Osteoblast (primary cell): Measurements from ENCODE around the gene PLSCR1. TPM values are rescaled to one million over a fixed set of nuclear protein-coding genes. Genes with fewer than 3 reads are reported as not detected.
A peak's percentile ranks its signal among the peaks of the same experiment; 100 is the strongest.

Source experiments
- DNase-seq: peaks from one replicate; pipeline ENCODE4 v3.0.0; 2011; ENCODE audit warnings: low spot score, mixed read lengths; ENCODE audit not compliant: insufficient read length; ENCODE audit errors: missing footprints
- H2AFZ ChIP-seq: 2 replicates; pipeline ENCODE4 v1.6.0; 2011; ENCODE audit warnings: mild to moderate bottlenecking, low read length
- H3K27ac ChIP-seq: 2 replicates; pipeline ENCODE4 v1.5.1; 2011; ENCODE audit warnings: mild to moderate bottlenecking, low read depth, low read length, moderate library complexity
- H3K27me3 ChIP-seq: 2 replicates; pipeline ENCODE4 v1.6.0; 2012; ENCODE audit warnings: mild to moderate bottlenecking, control low read depth, inconsistent platforms, low read length, moderate library complexity; ENCODE audit not compliant: insufficient read depth
- H3K36me3 ChIP-seq: 2 replicates; pipeline ENCODE4 v1.5.1; 2011; ENCODE audit warnings: mild to moderate bottlenecking, low read length, control low read depth, moderate library complexity; ENCODE audit not compliant: insufficient read depth
- H3K4me1 ChIP-seq: 2 replicates; pipeline ENCODE4 v1.5.1; 2011; ENCODE audit warnings: mild to moderate bottlenecking, low read length, control low read depth, moderate library complexity; ENCODE audit not compliant: insufficient read depth
- H3K4me2 ChIP-seq: 2 replicates; pipeline ENCODE4 v1.6.0; 2011; ENCODE audit warnings: mild to moderate bottlenecking, low read length; ENCODE audit not compliant: insufficient read depth
- H3K4me3 ChIP-seq: fragments of 200-600 bp; sonication (generic); 3 replicates; pipeline ENCODE4 v1.5.1; 2012; ENCODE audit warnings: mild to moderate bottlenecking, low read length, inconsistent platforms; ENCODE audit not compliant: insufficient read depth
- H3K79me2 ChIP-seq: 2 replicates; pipeline ENCODE4 v1.6.0; 2012; ENCODE audit warnings: mild to moderate bottlenecking, low read length, control low read depth, inconsistent platforms; ENCODE audit not compliant: insufficient read depth
- H3K9me3 ChIP-seq: 2 replicates; pipeline ENCODE4 v1.5.1; 2011; ENCODE audit warnings: low read depth, low read length, control low read depth
- H4K20me1 ChIP-seq: 2 replicates; pipeline ENCODE4 v1.6.0; 2012; ENCODE audit warnings: mild to moderate bottlenecking, low read length, control low read depth; ENCODE audit not compliant: insufficient read depth
- total RNA-seq: library from RNA; depleted of rRNA; stranded (reverse); fragments of >200 nt; gene quantifications from 2 replicates; pipeline ENCODE4 v1.2.3, GENCODE V29; 2012
- TF ChIP-seq, protein P1 (sequence below): IDR thresholded peaks from 2 replicates; pipeline ENCODE4 v1.5.1; 2011; ENCODE audit warnings: mild to moderate bottlenecking, low read depth, low read length, moderate library complexity; ENCODE audit errors: extremely low read depth

The PLSCR1 gene
- total RNA-seq, 1 donor, result 35.1 TPM

DNA sequence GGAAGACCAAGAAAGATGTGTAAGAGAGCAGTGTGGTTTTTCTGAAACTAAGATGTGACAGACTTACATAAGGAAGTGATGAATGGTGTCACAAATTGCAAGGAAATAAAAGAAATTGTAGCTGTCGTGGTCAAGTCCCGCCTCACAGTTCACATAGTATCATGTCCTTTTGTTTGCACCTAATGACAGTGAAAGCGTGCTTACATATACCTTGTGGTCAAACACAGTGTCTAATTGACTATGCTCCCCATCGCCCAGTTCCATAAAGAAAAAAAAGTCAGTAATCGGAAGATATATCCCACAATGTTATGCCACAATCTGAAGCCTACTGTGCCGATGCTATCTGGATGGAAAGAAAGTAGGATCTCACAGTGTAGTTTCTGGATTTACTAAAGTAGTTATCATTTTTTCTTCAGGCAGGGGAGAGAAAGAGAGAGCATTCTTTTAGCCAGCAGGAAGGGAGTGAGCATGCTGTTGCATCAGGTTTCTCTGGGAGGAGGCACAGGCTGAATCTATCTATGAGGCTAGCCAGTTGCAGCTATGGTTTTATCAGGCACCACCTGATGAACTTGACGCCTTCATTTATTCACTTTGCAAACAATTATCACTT is 9.8 kb upstream of the PLSCR1 start:
- no peak overlapping the region for H3K4me3 ChIP-seq
- TF ChIP-seq, protein P1, sequence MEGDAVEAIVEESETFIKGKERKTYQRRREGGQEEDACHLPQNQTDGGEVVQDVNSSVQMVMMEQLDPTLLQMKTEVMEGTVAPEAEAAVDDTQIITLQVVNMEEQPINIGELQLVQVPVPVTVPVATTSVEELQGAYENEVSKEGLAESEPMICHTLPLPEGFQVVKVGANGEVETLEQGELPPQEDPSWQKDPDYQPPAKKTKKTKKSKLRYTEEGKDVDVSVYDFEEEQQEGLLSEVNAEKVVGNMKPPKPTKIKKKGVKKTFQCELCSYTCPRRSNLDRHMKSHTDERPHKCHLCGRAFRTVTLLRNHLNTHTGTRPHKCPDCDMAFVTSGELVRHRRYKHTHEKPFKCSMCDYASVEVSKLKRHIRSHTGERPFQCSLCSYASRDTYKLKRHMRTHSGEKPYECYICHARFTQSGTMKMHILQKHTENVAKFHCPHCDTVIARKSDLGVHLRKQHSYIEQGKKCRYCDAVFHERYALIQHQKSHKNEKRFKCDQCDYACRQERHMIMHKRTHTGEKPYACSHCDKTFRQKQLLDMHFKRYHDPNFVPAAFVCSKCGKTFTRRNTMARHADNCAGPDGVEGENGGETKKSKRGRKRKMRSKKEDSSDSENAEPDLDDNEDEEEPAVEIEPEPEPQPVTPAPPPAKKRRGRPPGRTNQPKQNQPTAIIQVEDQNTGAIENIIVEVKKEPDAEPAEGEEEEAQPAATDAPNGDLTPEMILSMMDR, result no peak
- H3K27me3 ChIP-seq, result no peaks in the 10 kb centered on the region
- no peaks in the 10 kb centered on the region for H3K36me3 ChIP-seq
- no peaks in the 10 kb centered on the region for H4K20me1 ChIP-seq
- H3K9me3 ChIP-seq, result no peaks in the 10 kb centered on the region
- H3K79me2 ChIP-seq, result no peaks in the 10 kb centered on the region
- no peak for DNase-seq
- no peak overlapping the region for H2AFZ ChIP-seq
- H3K4me1 ChIP-seq, result peaks cover 15% of the 10 kb centered on the region
- H3K4me2 ChIP-seq, result no peak overlapping the region
- H3K27ac ChIP-seq, result no peak overlapping the region

DNA sequence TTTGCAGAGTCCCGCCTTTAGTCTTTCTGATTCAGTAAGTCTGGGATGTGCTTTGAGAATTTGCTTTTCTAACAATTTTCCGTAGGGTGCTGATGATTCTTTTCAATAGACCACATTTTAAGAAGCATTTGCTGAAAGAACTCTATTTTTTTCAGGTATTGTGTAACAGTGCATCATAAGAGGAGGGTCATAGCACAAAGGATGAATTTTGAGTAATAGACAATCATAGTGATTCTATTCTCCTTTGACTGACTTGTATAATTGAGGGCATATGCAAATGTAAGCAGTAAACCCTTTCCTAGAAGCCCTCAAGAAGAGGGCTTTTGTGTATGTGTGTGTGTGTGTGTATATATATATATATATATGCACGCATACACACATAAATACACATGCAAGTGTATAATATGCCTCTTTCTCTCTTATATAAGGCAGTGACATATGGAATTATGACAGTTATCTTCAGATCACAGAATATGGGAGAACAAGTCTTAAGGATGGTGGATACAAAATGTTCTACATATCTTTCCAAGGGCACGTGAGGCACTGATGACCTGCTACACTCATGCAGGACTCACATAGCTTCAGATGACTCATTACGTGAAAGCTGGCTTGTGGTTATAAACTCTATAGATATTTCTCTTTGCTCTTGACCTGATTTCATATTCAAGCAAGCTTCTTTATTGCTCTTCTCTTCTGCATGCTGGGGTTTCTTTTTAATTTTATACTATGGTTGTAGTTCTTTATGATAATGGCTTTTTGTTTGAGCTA is 6.5 kb upstream of the PLSCR1 start:
- H4K20me1 ChIP-seq, result no peaks in the 10 kb centered on the region

DNA sequence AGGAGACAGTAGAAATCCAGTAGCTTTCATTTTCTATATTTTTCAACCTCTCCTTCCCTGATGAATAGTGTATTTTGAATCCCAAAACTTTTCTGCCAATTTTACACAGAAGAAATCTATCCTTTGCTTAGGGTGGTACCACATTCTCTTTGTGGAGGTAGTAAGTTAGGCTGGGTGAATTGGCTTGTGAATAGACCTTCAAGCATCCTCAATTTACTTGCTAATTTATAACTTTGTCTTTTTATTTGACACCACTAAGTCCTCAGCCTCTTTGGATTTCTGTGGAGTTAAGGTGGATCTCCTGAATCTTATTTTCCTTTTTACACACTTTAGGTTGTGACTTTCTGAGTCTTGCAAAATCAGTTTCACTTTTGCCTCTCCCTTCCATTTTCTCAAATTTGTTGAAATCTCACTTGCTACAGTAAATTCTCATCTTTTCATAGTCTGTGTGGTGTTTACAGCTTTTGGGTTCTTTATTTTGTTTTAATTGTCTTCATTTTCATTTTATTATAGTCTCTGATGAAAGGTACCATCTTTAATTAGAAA is 5.7 kb upstream of the PLSCR1 start:
- Histone ChIP-seq H3K79me2 (peaks cover 2% of the 10 kb centered on the region), H4K20me1 (no peaks in the 10 kb centered on the region), H3K4me2 (peak overlapping the region; percentile 42), H3K9me3 (no peaks in the 10 kb centered on the region), H3K27ac (no peak overlapping the region), H3K4me1 (peaks cover 16% of the 10 kb centered on the region), H3K4me3 (no peak overlapping the region), H2AFZ (peak overlapping the region; percentile 62), H3K36me3 (no peaks in the 10 kb centered on the region), H3K27me3 (no peaks in the 10 kb centered on the region)
- DNase-seq, result no peak
- TF ChIP-seq, protein P1, result no peak

More for the DNA sequence above, 6.5 kb upstream of the PLSCR1 start:
- Histone ChIP-seq H3K27me3 (no peaks in the 10 kb centered on the region), H3K27ac (peak overlapping the region; percentile 24), H3K9me3 (no peaks in the 10 kb centered on the region), H3K4me3 (no peak overlapping the region), H3K4me2 (peak overlapping the region; percentile 42), H3K4me1 (peaks cover 15% of the 10 kb centered on the region), H3K36me3 (no peaks in the 10 kb centered on the region), H2AFZ (peak overlapping the region; percentile 62), H3K79me2 (no peaks in the 10 kb centered on the region)
- TF ChIP-seq, protein P1, result no peak
- peak; percentile 90 for DNase-seq

DNA sequence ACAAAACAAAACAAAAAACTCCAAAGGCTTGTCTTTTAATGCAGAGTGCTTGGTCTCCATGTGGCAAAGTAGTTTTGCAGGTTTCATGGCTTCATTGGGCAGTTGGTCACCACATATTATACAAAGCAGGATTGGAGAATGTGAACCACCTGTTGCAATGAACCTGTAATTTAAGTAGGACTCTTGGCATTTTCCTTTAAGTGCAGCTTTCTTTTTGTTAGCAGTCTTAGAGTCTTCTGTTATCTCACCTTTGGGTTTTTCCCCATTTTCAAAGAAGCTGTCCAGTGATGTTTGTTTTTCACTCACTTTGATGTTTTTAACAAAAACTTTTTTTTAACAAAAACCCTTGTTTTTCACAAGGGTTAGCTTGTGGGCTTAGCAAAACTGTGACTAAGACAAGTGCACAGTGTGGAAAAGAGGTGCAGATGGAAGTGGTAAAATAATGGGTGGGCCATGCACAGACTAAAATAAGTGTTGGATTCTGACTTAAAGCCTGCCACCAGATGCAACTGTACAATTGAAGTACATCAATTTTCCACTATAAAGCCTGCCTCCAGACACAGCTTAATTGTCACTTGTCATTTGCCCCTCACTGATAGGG is 2.9 kb upstream of the PLSCR1 start:
- H3K27ac ChIP-seq, result no peak overlapping the region
- H2AFZ ChIP-seq, result no peak overlapping the region
- no peak for DNase-seq
- TF ChIP-seq, protein P1, result no peak
- H3K9me3 ChIP-seq, result no peaks in the 10 kb centered on the region
- no peak overlapping the region for H3K4me3 ChIP-seq
- H3K4me1 ChIP-seq, result peaks cover 30% of the 10 kb centered on the region
- H3K27me3 ChIP-seq, result no peaks in the 10 kb centered on the region
- H3K36me3 ChIP-seq, result no peaks in the 10 kb centered on the region
- peaks cover 22% of the 10 kb centered on the region for H3K79me2 ChIP-seq
- H4K20me1 ChIP-seq, result no peaks in the 10 kb centered on the region
- no peak overlapping the region for H3K4me2 ChIP-seq
